GM12801 (cell line): ENCODE data around the gene RGN.

Experiments used
- TF ChIP-seq, protein P1 (sequence below): IDR thresholded peaks from one replicate; pipeline ENCODE4 v1.5.1; 2011; ENCODE audit warnings: control low read depth; ENCODE audit not compliant: insufficient read length; ENCODE audit errors: extremely low read depth

The RGN gene

DNA sequence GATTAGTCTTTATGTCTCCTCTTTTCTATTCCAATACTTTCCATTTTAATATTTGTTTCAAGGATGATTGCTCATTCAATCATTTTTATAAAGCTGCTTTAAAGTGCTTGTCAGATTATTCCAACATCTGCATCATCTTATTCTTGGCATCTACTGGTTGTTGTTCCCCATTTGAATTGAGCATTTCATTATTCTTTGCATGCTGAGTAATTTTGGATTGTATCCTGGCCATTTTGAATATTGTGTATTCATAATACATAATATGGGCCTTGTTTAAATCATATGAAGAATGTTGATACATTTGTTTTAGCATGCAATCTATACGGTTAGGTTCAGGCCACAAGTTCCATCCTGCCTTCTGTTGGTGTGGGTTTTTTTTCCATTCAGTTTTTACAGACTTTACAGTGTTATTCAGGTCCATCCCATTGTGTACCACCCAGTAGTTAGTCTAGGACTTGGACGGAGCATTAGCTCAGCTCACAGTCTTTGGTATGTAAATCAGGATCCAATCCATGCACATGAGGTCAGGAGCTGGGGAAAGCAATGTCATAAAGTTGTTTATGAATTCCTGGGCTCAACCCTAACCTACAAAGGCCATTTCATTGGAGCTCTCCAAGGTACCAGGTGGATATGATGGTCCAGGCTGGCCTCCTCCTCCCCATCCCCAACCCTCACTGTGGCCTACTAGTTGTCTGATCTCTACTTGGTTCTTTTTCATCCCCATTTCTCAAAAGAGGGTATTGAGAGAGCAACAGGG, 20.3 kb downstream of the RGN start:
- TF ChIP-seq, protein P1, sequence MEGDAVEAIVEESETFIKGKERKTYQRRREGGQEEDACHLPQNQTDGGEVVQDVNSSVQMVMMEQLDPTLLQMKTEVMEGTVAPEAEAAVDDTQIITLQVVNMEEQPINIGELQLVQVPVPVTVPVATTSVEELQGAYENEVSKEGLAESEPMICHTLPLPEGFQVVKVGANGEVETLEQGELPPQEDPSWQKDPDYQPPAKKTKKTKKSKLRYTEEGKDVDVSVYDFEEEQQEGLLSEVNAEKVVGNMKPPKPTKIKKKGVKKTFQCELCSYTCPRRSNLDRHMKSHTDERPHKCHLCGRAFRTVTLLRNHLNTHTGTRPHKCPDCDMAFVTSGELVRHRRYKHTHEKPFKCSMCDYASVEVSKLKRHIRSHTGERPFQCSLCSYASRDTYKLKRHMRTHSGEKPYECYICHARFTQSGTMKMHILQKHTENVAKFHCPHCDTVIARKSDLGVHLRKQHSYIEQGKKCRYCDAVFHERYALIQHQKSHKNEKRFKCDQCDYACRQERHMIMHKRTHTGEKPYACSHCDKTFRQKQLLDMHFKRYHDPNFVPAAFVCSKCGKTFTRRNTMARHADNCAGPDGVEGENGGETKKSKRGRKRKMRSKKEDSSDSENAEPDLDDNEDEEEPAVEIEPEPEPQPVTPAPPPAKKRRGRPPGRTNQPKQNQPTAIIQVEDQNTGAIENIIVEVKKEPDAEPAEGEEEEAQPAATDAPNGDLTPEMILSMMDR = no peak

DNA sequence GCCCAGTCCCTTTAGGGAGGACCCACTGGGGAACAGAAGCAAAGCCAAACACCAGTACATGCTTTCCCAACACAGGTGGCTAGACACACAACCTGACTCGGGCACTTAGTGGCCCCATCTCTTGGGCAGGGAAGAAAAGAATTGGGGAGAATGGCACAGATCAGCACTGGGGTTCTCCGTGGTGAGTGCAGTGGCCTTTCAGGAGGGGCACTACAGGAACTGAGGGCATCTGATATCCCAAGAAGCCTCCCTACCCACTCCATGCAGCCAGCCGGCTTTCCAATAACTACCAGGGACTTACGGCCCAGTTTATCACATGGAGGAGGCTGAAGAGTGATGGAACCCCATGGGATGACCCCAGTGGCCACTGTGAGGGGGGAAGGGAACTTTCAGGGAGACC, 23.0 kb downstream of the RGN start:
- TF ChIP-seq, protein P1 = no peak

DNA sequence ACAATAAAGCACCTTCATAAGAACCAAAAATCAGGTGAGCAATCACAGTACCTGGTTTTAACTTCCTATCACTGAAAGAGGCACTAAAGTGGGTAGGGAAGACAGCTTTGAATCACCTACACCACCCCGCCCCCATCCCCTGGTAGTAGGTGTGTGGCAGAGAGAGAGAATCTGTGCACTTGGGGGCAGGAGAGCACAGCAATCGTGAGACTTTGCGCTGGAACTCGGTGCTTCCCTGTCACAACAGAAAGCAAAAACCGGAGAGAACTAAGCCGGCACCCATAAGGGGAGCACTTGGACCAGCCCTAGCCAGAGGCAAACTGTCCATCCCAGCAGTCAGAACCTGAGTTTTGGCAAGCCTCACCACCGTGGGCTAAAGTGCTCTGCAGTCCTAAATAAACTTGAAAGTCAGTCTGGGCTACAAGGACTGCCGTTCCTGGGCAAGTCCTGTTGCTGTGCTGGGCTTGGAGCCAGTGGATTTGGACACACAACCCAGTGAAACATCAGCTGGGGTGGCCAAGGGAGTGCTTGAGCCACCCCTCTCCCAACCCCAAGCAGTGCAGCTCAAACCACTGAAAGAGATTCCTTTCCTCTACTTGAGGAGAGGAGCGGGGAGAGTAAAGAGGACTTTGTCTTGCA, 34.2 kb downstream of the RGN start:
- TF ChIP-seq, protein P1 = no peak

DNA sequence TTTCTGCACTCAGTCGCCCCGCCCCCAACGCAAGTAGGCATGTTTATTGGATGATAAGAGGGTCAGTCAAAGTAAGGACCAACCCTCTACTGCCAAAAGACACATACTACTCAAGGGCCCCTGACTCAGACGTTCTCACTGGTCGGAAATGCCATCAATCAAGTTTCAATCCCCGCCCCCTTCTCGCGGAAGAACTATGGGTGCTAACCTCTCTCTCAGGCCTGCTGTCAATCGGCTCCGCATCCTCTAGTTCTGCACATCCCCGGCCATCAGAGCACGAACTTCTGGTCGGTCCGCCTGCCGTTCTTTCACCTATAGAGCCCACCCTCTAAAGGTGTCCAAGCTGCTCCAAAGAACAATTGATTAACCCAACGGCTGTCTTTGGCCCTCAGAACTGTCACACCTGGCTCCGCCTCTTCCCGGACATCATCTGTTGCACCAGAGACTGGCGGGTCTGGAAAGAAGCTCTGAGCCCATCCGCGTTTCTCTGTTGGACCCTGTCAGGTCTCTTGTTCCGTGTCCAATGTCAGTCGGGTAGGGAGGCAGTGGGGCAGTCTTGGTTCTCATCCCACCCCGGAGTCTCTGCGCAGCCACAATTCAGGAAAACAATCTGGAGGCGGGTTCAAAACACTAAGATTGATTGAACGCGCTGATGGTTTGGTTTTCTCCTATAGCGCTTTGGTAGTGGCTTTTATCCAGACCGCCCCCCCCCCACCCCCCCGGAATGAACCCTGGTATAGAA, 51.1 kb downstream of the RGN start:
- TF ChIP-seq, protein P1 = no peak

DNA sequence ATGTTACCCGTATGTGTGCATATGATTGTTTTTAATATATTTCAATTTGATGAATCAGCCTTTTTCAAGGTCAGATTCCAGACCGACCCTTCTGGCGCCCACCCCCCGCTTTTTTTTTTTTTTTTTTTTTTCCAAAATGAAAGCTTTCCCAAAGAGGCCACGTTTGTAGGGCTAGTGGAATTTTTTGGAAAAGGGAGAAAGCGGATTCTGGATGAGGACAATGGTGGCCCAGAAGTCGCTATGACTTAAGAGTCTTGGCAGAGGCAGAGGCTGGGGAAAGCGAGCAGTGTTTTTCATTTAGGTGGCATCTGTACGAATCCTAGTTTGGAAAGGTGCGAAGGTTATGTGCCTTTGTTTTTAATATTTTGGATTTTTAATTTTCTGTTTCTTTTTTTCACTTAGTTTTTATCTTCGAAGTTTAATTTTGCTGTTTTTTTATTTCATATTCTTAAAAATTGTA, 51.7 kb downstream of the RGN start:
- TF ChIP-seq, protein P1 = no peak

DNA sequence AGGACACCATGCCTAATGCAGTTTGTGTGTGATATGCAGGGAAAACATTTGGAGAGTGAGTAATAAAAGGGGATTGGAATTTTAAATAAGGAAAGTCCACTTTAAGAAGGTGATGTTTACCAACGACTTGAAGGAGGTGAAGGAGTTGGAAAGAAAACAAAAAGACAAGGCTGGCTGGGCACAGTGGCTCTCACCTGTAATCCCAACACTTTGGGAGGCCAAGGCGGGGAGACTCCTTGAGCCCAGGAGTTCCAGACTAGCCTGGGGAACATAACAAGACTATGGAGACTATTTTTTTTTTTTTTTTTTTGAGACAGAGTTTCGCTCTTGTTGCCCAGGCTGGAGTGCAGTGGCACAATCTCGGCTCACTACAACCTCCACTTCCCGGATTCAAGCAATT, 55.2 kb downstream of the RGN start:
- TF ChIP-seq, protein P1 = no peak

DNA sequence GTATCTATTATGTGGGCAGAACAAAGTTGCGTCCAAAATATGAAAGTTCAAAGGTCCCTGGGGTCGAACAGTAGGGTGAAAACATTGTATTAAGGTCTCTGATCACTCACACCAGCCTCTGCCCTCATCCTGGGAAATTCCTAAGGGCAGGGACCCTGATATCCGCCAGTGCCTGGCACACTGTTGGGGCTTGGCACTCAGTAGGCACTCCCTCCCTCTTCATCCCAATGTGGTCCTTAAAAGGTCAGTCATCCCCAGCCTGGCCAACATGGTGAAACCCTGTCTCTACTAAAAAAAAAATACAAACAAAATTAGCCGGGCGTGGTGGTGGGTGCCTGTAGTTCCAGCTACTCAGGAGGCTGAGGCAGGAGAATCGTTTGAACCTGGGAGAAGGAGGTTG, 59.9 kb downstream of the RGN start:
- TF ChIP-seq, protein P1 = no peak
